Neuronal stem cell (in vitro differentiated cells): ENCODE data around the gene ERCC4.

Experiments used
- DNase-seq: peaks from one replicate; pipeline ENCODE4 v3.0.0-alpha.2; 2013; ENCODE audit warnings: low spot score
- H2AFZ ChIP-seq: one replicate; pipeline ENCODE4 v1.6.1; 2013; ENCODE audit warnings: mild to moderate bottlenecking, low read length, inconsistent platforms
- H2AK5ac ChIP-seq: 2 replicates; pipeline ENCODE4 v1.6.1; 2013; ENCODE audit warnings: low read depth, mild to moderate bottlenecking, inconsistent platforms, low read length, moderate library complexity, mixed read lengths
- H2BK120ac ChIP-seq: 2 replicates; pipeline ENCODE4 v1.6.1; 2013; ENCODE audit warnings: low read depth, mild to moderate bottlenecking, inconsistent platforms, low read length, moderate library complexity, mixed read lengths
- H2BK12ac ChIP-seq: one replicate; pipeline ENCODE4 v1.6.1; 2013; ENCODE audit warnings: low read length, inconsistent platforms
- H2BK15ac ChIP-seq: 2 replicates; pipeline ENCODE4 v1.6.1; 2013; ENCODE audit warnings: mild to moderate bottlenecking, low read length, inconsistent platforms, mixed read lengths
- H2BK5ac ChIP-seq: one replicate; pipeline ENCODE4 v1.6.1; 2013; ENCODE audit warnings: inconsistent platforms, mild to moderate bottlenecking, low read length, moderate library complexity
- H3K14ac ChIP-seq: one replicate; pipeline ENCODE4 v1.6.1; 2013; ENCODE audit warnings: low read length, inconsistent platforms
- H3K18ac ChIP-seq: 2 replicates; pipeline ENCODE4 v1.6.1; 2013; ENCODE audit warnings: low read length, inconsistent platforms
- H3K23ac ChIP-seq: 2 replicates; pipeline ENCODE4 v1.6.1; 2013; ENCODE audit warnings: low read depth, mild to moderate bottlenecking, mixed read lengths, low read length, inconsistent platforms; ENCODE audit not compliant: poor library complexity
- H3K27ac ChIP-seq: replicated peaks from 3 replicates; pipeline ENCODE4 v1.5.1; 2013; ENCODE audit warnings: low read length, inconsistent platforms
- H3K27me3 ChIP-seq, 3 experiments: 2 replicates each; pipeline ENCODE4 v1.6.1; 2013; ENCODE audit warnings: low read length in 3 of 3, mild to moderate bottlenecking in 2 of 3, inconsistent platforms in 1 of 3, low read depth in 1 of 3, mixed read lengths in 1 of 3, moderate library complexity in 1 of 3; ENCODE audit not compliant: control insufficient read depth in 3 of 3, insufficient read depth in 3 of 3
- H3K36me3 ChIP-seq, 2 donors: replicated peaks in 1 of 2; 2 replicates each; pipeline ENCODE4 v1.6.1; 2013; ENCODE audit warnings: low read length in 2 of 2; ENCODE audit not compliant: control insufficient read depth in 2 of 2, insufficient read depth in 2 of 2
- H3K4ac ChIP-seq: 2 replicates; pipeline ENCODE4 v1.6.1; 2013; ENCODE audit warnings: inconsistent platforms, mild to moderate bottlenecking, low read length, moderate library complexity
- H3K4me1 ChIP-seq, 2 donors: 1 replicate in 1 of 2; 2 replicates in 1 of 2; pipeline ENCODE4 v1.6.1; 2013; ENCODE audit warnings: low read length in 2 of 2, low read depth in 1 of 2; ENCODE audit not compliant: control insufficient read depth in 2 of 2, insufficient read depth in 1 of 2
- H3K4me2 ChIP-seq: one replicate; pipeline ENCODE4 v1.6.1; 2013; ENCODE audit warnings: mild to moderate bottlenecking, low read length, inconsistent platforms; ENCODE audit not compliant: insufficient read depth, poor library complexity, severe bottlenecking
- H3K4me3 ChIP-seq, 2 donors: 2 replicates each; pipeline ENCODE4 v1.5.1; 2013; ENCODE audit warnings: low read length in 2 of 2, mild to moderate bottlenecking in 2 of 2, inconsistent platforms in 1 of 2, moderate library complexity in 1 of 2
- H3K79me1 ChIP-seq: one replicate; pipeline ENCODE4 v1.6.1; 2013; ENCODE audit warnings: low read depth, mild to moderate bottlenecking, inconsistent platforms, low read length, moderate library complexity
- H3K9ac ChIP-seq: one replicate; pipeline ENCODE4 v1.6.1; 2013; ENCODE audit warnings: mild to moderate bottlenecking, low read depth, low read length, inconsistent platforms; ENCODE audit not compliant: poor library complexity
- H3K9me3 ChIP-seq, 2 donors: replicated peaks in 1 of 2; 2 replicates each; pipeline versions ENCODE3 to v1.6.1; 2013; ENCODE audit warnings: low read length in 2 of 2, mild to moderate bottlenecking in 2 of 2, inconsistent platforms in 1 of 2, low read depth in 1 of 2, mixed read lengths in 1 of 2, moderate library complexity in 1 of 2; ENCODE audit not compliant: control insufficient read depth in 2 of 2, insufficient read depth in 1 of 2
- H4K8ac ChIP-seq: one replicate; pipeline ENCODE4 v1.6.1; 2013; ENCODE audit warnings: low read depth, mild to moderate bottlenecking, inconsistent platforms, low read length, moderate library complexity
- H4K91ac ChIP-seq: one replicate; pipeline ENCODE4 v1.6.1; 2013; ENCODE audit warnings: low read length, low read depth, mild to moderate bottlenecking, inconsistent platforms; ENCODE audit not compliant: poor library complexity
- WGBS, 2 donors: extraction: QIAGEN DNeasy Blood & Tissue Kit; methylation state at CpG; one replicate each; pipeline ENCODE4 v1.1.7; 2013; ENCODE audit warnings: missing lambda C conversion rate in 2 of 2, mixed read lengths in 1 of 2; ENCODE audit not compliant: insufficient read length in 2 of 2, insufficient replicate concordance in 1 of 2; ENCODE audit errors: extremely low coverage in 2 of 2; 5-methylcytosine and 5-hydroxymethylcytosine counted together

The ERCC4 gene

DNA sequence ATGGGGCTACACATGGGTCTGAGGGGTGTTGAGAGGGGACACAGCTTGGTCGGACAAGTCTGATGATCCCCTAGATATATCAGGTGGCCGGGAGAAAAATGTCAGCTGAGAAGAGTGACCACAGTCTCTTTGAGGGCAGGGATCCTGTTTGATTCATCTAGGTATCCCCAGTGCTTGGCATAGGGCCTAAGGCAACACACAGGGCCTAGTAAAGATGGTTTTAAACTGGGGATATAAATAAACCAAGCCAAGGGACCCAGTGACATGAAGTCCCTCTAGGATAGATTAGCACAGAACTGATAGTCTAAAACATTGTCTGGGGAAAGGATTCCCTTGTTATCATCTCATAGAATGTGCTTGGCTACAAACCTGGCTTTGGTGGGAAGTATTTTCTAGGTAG lies 1.4 kb downstream of the ERCC4 start:
- DNase-seq: no peak
- Histone ChIP-seq H3K14ac (no peak overlapping the region), H3K27ac (no peak overlapping the region), H4K91ac (no peak overlapping the region), H3K4me2 (no peak overlapping the region), H2BK5ac (no peak overlapping the region), H3K23ac (no peak overlapping the region), H2AK5ac (no peak overlapping the region), H2BK15ac (no peak overlapping the region), H3K9me3 (no peaks in the 10 kb centered on the region), H2BK12ac (no peak overlapping the region), H3K36me3 (peaks cover 7 to 39% of the 10 kb centered on the region in 2 donors), H3K4me1 (peaks cover 3 to 7% of the 10 kb centered on the region in 2 donors), H3K79me1 (peaks cover 5% of the 10 kb centered on the region), H3K27me3 (no peaks in the 10 kb centered on the region), H2BK120ac (no peak overlapping the region), H4K8ac (no peak overlapping the region), H3K18ac (no peak overlapping the region), H3K9ac (no peak overlapping the region), H3K4me3 (peak overlapping the region in 1 of 2 donors; percentile 74), H3K4ac (no peak overlapping the region), H2AFZ (no peak overlapping the region)
- WGBS, 2 donors: no CpG with 5 or more reads among the region's 2 CpGs

DNA sequence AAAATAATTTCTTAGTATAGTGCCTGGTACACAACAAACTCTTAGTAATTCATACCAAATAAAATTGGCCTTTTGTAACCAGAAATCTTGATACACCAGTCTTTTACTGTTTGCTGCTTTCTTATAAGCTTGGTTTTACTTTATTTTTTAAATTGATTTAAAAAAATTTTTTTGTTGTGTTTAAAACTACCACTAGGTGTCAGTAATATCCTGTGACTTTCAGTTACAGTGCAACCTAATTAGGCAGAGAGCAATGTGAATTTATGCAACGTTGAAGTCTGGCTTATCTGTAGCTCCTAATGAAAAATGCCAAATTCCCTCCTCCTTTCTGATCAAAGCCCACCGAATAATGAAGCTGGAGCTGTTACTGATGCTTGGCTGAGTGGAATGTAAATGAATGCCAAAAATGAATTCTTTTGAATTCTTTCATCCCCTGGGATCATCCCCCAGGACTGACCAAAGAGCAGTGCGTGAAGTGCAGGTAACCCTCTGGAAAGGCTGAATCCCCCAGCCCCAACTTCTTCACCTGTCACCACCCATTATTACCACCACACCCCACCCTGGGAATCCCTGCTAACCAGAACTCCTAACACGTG lies 3.8 kb downstream of the ERCC4 start:
- H3K9me3 ChIP-seq: no peaks in the 10 kb centered on the region
- no peak overlapping the region for H4K91ac ChIP-seq
- H3K36me3 ChIP-seq: peaks cover 7 to 54% of the 10 kb centered on the region in 2 donors
- no peaks in the 10 kb centered on the region for H3K27me3 ChIP-seq
- no peak overlapping the region for H3K27ac ChIP-seq
- no peak overlapping the region for H3K4me3 ChIP-seq
- H2BK15ac ChIP-seq: no peak overlapping the region
- H3K79me1 ChIP-seq: peaks cover 5% of the 10 kb centered on the region
- H3K23ac ChIP-seq: no peak overlapping the region
- no peak overlapping the region for H2BK12ac ChIP-seq
- H3K14ac ChIP-seq: no peak overlapping the region
- no peak overlapping the region for H3K4ac ChIP-seq
- H2BK5ac ChIP-seq: no peak overlapping the region
- no peak overlapping the region for H2AFZ ChIP-seq
- no CpG with 5 or more reads among the region's 4 CpGs for WGBS, 2 donors
- no peak overlapping the region for H2BK120ac ChIP-seq
- no peak overlapping the region for H3K4me2 ChIP-seq
- no peak overlapping the region for H4K8ac ChIP-seq
- DNase-seq: peak; percentile 21
- no peak overlapping the region for H3K9ac ChIP-seq
- no peak overlapping the region for H3K18ac ChIP-seq
- H2AK5ac ChIP-seq: no peak overlapping the region
- H3K4me1 ChIP-seq: peaks cover 3 to 7% of the 10 kb centered on the region in 2 donors

DNA sequence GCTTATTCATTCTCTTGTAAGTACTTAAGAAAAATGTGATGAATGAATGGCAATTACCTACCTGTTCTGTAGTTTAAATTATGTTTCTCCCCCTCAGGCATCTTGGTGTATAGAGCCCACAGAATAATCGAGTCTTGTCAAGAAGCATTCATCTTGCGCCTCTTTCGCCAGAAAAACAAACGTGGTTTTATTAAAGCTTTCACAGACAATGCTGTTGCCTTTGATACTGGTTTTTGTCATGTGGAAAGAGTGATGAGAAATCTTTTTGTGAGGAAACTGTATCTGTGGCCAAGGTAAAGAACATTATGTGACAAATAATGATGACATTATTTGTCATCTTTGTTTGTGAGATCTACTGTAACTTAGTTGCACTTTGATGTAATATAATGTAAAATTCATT lies 6.5 kb downstream of the ERCC4 start:
- Histone ChIP-seq H2BK120ac (no peak overlapping the region), H2BK12ac (no peak overlapping the region), H3K23ac (no peak overlapping the region), H3K14ac (no peak overlapping the region), H3K9ac (no peak overlapping the region), H2BK5ac (no peak overlapping the region), H2AFZ (no peak overlapping the region), H3K27ac (no peak overlapping the region), H3K4ac (no peak overlapping the region), H3K79me1 (no peaks in the 10 kb centered on the region), H2BK15ac (no peak overlapping the region), H4K8ac (no peak overlapping the region), H3K18ac (no peak overlapping the region), H4K91ac (no peak overlapping the region), H3K27me3 (no peaks in the 10 kb centered on the region), H3K9me3 (no peaks in the 10 kb centered on the region), H3K4me1 (no peaks in the 10 kb centered on the region), H2AK5ac (no peak overlapping the region), H3K4me2 (no peak overlapping the region), H3K4me3 (no peak overlapping the region), H3K36me3 (peaks cover 7 to 64% of the 10 kb centered on the region in 2 donors)
- WGBS, 2 donors: no CpG with 5 or more reads among the region's 4 CpGs
- DNase-seq: no peak

DNA sequence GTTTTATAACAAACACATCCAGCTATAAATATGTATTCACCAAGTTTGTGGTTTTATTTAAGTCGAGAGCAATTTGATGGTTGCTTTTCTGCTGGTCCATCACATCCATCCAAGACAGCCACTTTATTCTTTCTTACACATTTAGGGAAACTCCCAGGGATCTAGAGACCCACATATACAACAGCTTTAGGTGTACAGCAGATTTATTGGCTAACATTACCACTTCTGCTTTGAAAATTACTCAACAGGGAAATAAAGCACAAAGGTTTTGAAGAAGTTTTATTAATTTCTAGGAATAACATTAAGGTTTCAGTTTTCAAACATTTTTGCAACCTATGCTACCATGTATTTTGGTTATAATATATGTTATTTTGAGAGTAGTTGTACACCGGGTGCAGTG lies 6.9 kb downstream of the ERCC4 start:
- no peak overlapping the region for H3K23ac ChIP-seq
- H4K8ac ChIP-seq: no peak overlapping the region
- H3K18ac ChIP-seq: no peak overlapping the region
- H3K79me1 ChIP-seq: no peaks in the 10 kb centered on the region
- DNase-seq: no peak
- no peak overlapping the region for H2AFZ ChIP-seq
- H3K36me3 ChIP-seq: peaks cover 9 to 68% of the 10 kb centered on the region in 2 donors
- H3K4me2 ChIP-seq: no peak overlapping the region
- no peak overlapping the region for H3K27ac ChIP-seq
- WGBS, 2 donors: no CpG with 5 or more reads among the region's 2 CpGs
- H3K14ac ChIP-seq: no peak overlapping the region
- H4K91ac ChIP-seq: no peak overlapping the region
- no peak overlapping the region for H2BK5ac ChIP-seq
- H3K4me3 ChIP-seq: no peak overlapping the region
- no peak overlapping the region for H2BK15ac ChIP-seq
- H3K4me1 ChIP-seq: no peaks in the 10 kb centered on the region
- no peak overlapping the region for H2AK5ac ChIP-seq
- H3K4ac ChIP-seq: no peak overlapping the region
- no peaks in the 10 kb centered on the region for H3K9me3 ChIP-seq
- no peak overlapping the region for H3K9ac ChIP-seq
- no peaks in the 10 kb centered on the region for H3K27me3 ChIP-seq
- H2BK120ac ChIP-seq: no peak overlapping the region
- H2BK12ac ChIP-seq: no peak overlapping the region
